Stimulated activated naive B cell treated with anti-CD40 and anti-IgM and Interleukin-4, amounts not matched to agents 10 μg/mL and 1 μg/mL and 100 μg/mL, for 72 hours (primary cell): ENCODE results near the gene LCN15.

ENCODE experiments used
- ATAC-seq, 2 donors: fragments of 150-1000 bp; cut with Tn5 transposase; replicated peaks; 2 replicates each; pipeline ENCODE4 v1.10.0; 2021; ENCODE audit warnings: moderate library complexity in 1 of 2
- DNase-seq: peaks from one replicate; pipeline ENCODE4 v3.0.0; 2021
- H3K27ac Mint-ChIP-seq: one replicate; pipeline ENCODE4 v1.8.0; 2022; ENCODE audit warnings: mild to moderate bottlenecking, mixed read lengths
- H3K27me3 Mint-ChIP-seq, 2 donors: one replicate each; pipeline ENCODE4 v1.8.0; 2022; ENCODE audit warnings: mixed read lengths in 2 of 2
- H3K36me3 Mint-ChIP-seq, 2 donors: one replicate each; pipeline ENCODE4 v1.8.0; 2022; ENCODE audit warnings: mixed read lengths in 2 of 2, mild to moderate bottlenecking in 1 of 2
- H3K4me1 Mint-ChIP-seq, 2 donors: one replicate each; pipeline ENCODE4 v1.8.0; 2022; ENCODE audit warnings: mixed read lengths in 2 of 2, mild to moderate bottlenecking in 1 of 2
- H3K4me3 Mint-ChIP-seq, 2 donors: one replicate each; pipeline ENCODE4 v1.8.0; 2022; ENCODE audit warnings: mild to moderate bottlenecking in 2 of 2, mixed read lengths in 2 of 2, moderate library complexity in 1 of 2
- H3K9me3 Mint-ChIP-seq, 2 donors: one replicate each; pipeline ENCODE4 v1.8.0; 2022; ENCODE audit warnings: mixed read lengths in 2 of 2, mild to moderate bottlenecking in 1 of 2

Gene LCN15

GRCh38 chr9:136748666-136749611 lies 15.4 kb downstream of the LCN15 start:
- ATAC-seq (peak; percentile 34 to 58), DNase-seq (no peak)
- H3K36me3 Mint-ChIP-seq = peaks cover 2 to 16% of the 10 kb centered on the region in 2 donors

GRCh38 chr9:136748201-136748600 lies 16.1 kb downstream of the LCN15 start, which contains the start of gene LCN6:
TSS of gene LCN6 (minus strand) at chr9:136748525. CDS start at chr9:136748483, 42 bp downstream.
- peaks cover 2 to 16% of the 10 kb centered on the region in 2 donors for H3K36me3 Mint-ChIP-seq
- H3K4me1 Mint-ChIP-seq = peaks cover 39 to 55% of the 10 kb centered on the region in 2 donors
- peaks cover 4 to 21% of the 10 kb centered on the region in 2 donors for H3K9me3 Mint-ChIP-seq
- peak in 1 of 2 donors; percentile 11 for ATAC-seq
- H3K27me3 Mint-ChIP-seq = no peaks in the 10 kb centered on the region
- H3K4me3 Mint-ChIP-seq = peak within 1 kb of the TSS; percentile 22 to 31
- DNase-seq = no peak
- H3K27ac Mint-ChIP-seq = peak within 1 kb of the TSS; percentile 85

More at GRCh38 chr9:136748666-136749611, 15.4 kb downstream of the LCN15 start:
- peak overlapping the region; percentile 22 to 31 for H3K4me3 Mint-ChIP-seq
- H3K4me1 Mint-ChIP-seq = peaks cover 34 to 48% of the 10 kb centered on the region in 2 donors
- peak overlapping the region; percentile 85 for H3K27ac Mint-ChIP-seq
- no peaks in the 10 kb centered on the region for H3K27me3 Mint-ChIP-seq
- H3K9me3 Mint-ChIP-seq = peaks cover 4 to 21% of the 10 kb centered on the region in 2 donors

DNA sequence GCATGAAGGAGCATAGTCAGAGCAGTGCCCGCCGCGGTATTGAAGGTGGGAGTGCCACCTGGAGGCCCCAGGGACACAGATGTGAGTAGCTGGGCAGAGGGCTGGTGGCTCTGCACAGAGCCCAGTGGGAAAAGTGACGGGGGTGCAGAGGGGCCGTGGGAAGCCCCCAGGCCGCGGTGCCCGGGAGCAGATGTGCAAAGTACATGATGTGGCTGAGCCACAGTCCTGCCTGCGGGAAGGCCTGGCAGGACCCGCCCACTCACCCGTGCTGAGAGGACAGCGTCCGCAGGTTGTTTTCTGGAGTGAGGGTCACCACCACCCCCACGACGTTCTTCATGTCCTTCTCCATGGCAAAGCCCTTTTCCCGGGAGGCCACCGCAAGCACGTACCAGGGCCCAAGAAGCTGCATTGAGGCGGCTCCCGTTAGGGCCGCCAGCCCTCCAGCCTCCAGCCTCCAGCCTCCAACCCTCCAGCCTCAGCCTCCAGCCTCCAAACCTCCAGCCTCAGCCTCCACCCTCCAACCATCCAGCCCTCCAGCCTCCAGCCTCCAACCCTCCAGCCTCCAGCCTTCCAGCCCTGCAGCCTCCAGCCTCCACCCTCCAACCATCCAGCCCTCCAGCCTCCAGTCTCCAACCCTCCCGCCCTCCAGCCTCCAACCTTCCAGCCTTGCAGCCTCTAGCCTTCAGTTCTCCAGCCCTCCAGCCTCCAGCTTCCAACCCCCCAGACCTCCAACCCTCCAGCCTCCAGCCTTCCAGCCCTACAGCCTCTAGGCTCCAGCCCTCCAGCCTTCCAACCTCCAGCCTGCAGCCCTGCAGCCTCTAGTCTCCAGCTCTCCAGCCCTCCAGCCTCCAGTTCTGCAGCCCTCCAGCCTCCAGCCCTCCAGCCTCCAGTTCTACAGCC lies 16.9 kb downstream of the LCN15 start:
- peaks cover 0 to 9% of the 10 kb centered on the region in 2 donors for H3K36me3 Mint-ChIP-seq
- H3K4me3 Mint-ChIP-seq = no peak overlapping the region
- peaks cover 46 to 63% of the 10 kb centered on the region in 2 donors for H3K4me1 Mint-ChIP-seq

DNA sequence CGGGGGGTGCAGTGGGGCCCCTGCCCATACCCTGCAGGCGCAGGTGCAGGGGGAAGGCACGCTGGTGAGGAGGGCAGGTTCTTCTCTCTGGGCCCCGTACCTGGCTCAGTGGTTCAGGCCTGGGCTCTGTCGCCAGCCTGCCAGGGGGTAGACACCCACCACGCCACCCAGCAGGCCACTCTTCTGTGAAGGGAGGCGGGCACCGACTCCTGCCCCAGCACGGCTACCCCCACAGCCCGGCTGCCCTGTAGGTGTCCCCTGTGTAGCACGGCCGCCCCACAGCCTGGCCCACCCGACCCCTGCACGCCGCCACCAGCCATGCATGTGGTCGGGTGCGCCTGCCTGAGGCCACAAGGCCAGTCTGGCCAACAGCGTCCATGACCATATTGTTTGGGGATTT lies 17.7 kb downstream of the LCN15 start:
- H3K4me3 Mint-ChIP-seq = no peak overlapping the region
- peaks cover 0 to 4% of the 10 kb centered on the region in 2 donors for H3K36me3 Mint-ChIP-seq
- H3K9me3 Mint-ChIP-seq = peaks cover 0 to 9% of the 10 kb centered on the region in 2 donors
- DNase-seq (no peak), ATAC-seq (no peak)
- H3K27me3 Mint-ChIP-seq = no peaks in the 10 kb centered on the region
- no peak overlapping the region for H3K27ac Mint-ChIP-seq
- peaks cover 51 to 71% of the 10 kb centered on the region in 2 donors for H3K4me1 Mint-ChIP-seq

More for the DNA sequence above, 16.9 kb downstream of the LCN15 start:
- no peak for DNase-seq
- Mint-ChIP-seq H3K27ac (peak overlapping the region; percentile 81), H3K9me3 (peaks cover 1 to 17% of the 10 kb centered on the region in 2 donors), H3K27me3 (no peaks in the 10 kb centered on the region)
- ATAC-seq = no peak

DNA sequence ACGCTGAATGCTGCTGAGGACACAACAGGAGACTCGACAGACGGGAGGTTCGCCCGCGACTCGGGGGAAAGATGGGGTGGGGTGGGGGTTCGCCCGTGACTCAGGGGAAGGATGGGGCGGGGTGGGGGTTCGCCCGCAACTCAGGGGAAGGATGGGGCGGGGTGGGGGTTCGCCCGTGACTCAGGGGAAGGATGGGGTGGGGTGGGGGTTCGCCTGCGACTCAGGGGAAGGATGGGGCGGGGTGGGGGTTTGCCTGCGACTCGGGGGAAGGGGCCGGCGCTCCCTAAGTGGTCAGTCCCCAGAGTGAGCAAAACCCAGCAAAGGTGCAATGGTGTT lies 18.2 kb downstream of the LCN15 start:
- no peaks in the 10 kb centered on the region for H3K27me3 Mint-ChIP-seq
- DNase-seq (no peak), ATAC-seq (no peak)
- H3K4me3 Mint-ChIP-seq = no peak overlapping the region
- H3K4me1 Mint-ChIP-seq = peaks cover 55 to 75% of the 10 kb centered on the region in 2 donors
- peaks cover 0 to 7% of the 10 kb centered on the region in 2 donors for H3K9me3 Mint-ChIP-seq
- H3K27ac Mint-ChIP-seq = no peak overlapping the region
- peaks cover 0 to 4% of the 10 kb centered on the region in 2 donors for H3K36me3 Mint-ChIP-seq

- peaks cover 0 to 2% of the 10 kb centered on the region in 2 donors for H3K36me3 Mint-ChIP-seq
- H3K27ac Mint-ChIP-seq = no peak overlapping the region
- ATAC-seq (no peak), DNase-seq (no peak)
- H3K27me3 Mint-ChIP-seq = no peaks in the 10 kb centered on the region
- H3K4me1 Mint-ChIP-seq = peaks cover 55 to 75% of the 10 kb centered on the region in 2 donors
- H3K9me3 Mint-ChIP-seq = peaks cover 0 to 1% of the 10 kb centered on the region in 2 donors
- H3K4me3 Mint-ChIP-seq = no peak overlapping the region
These were observed 18.7 kb downstream of the LCN15 start for GRCh38 chr9:136745389-136746154.

GRCh38 chr9:136744773-136745172 lies 19.5 kb downstream of the LCN15 start:
- Mint-ChIP-seq H3K9me3 (no peaks in the 10 kb centered on the region), H3K36me3 (peaks cover 0 to 1% of the 10 kb centered on the region in 2 donors), H3K4me3 (no peak overlapping the region), H3K27me3 (no peaks in the 10 kb centered on the region), H3K27ac (peak overlapping the region; percentile 54), H3K4me1 (peaks cover 56 to 72% of the 10 kb centered on the region in 2 donors)
- ATAC-seq (no peak), DNase-seq (no peak)

- H3K4me3 Mint-ChIP-seq = peak overlapping the region in 1 of 2 donors; percentile 14
These were observed 20.6 kb downstream of the LCN15 start for GRCh38 chr9:136743639-136744211.

DNA sequence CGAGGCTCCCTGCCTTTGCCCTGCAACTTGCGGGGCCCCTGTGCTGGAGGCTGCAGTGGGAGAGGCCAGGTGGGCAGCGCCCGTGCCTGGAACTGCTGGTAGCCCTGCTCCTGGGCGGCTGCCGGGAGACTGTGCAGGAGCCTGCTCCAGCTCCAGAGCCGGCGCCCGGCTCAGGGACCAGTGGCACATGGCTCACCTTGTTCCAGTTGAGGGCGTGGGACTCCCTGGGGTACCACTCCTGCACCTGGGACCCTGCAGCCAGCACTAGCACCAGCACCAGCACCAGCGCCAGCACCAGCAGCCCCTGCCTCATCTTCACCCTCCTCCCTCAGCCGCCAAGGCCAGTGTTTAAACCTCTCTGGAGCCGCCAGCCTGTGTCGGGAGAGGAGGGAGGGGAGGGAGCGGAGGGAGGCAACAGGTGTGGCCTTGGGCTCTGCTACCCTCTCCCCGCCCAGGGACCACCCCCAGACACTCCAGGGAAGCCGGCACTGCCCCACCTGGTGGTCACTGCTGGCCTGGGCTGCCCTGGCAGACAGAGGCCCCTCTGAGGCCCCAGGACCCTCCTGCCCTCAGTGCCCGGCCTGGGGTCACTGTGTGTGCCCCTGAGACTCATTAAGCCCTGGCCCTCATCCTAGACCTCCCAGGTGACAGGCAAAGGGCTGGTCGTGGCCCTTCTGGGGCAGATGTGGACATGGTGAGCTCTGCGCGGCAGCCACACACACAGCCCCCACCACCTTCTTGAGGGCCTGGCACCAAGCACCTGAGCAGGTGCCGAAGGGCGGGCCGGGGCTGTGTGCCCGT lies 21.5 kb downstream of the LCN15 start, which contains the start of gene LCN10:
Gene LCN10, minus strand, starts transcription at position 350 of the 801 bp plus-strand sequence. Its CDS starts 37 bp downstream, at position 313.
- H3K27ac Mint-ChIP-seq = peak within 1 kb of the TSS; percentile 93
- ATAC-seq = peak; percentile 6 to 18

More at GRCh38 chr9:136743639-136744211, 20.6 kb downstream of the LCN15 start:
- Mint-ChIP-seq H3K36me3 (peaks cover 6 to 7% of the 10 kb centered on the region in 2 donors), H3K9me3 (no peaks in the 10 kb centered on the region), H3K27me3 (no peaks in the 10 kb centered on the region), H3K27ac (peak overlapping the region; percentile 10), H3K4me1 (peaks cover 49 to 70% of the 10 kb centered on the region in 2 donors)
- no peak for ATAC-seq
- no peak for DNase-seq

DNA sequence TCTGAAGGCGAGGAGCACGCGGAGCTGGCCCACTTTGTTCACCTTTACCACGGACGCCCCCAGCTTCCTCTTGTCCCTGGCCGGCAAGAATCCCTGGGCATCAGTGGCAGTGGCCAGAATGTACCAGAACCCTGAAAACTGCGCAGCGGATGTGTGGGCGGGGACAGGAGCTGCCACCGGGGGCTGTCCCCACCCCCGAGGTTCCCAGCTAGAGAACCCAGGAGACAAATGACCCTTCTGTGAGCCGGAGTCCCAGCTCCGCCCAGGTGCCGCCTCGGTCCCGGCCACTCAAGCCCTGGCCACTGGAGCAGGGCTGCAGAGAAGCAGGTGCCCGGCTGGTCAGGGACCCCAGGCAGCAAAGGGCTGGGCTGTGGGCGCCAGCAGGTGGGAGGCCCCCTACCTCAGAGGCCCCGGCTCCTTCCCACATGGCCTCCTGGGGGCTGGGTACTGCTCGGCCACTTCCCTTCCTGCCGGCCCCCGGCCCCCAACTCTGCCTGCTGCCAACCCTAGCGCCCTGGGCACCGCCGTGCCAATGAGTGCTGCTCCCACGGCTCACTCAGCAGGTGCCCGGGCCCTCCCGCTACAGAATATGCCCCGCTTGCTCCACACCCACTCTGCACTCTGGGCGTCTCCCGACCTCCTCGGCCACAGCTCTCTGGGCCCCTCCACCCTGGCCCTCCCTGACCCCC lies 22.3 kb downstream of the LCN15 start:
- DNase-seq (peak; percentile 74), ATAC-seq (peak; percentile 67 to 69)
- peak overlapping the region; percentile 93 for H3K27ac Mint-ChIP-seq

More for the DNA sequence above, 21.5 kb downstream of the LCN15 start, which contains the start of gene LCN10:
- H3K36me3 Mint-ChIP-seq = peaks cover 11 to 15% of the 10 kb centered on the region in 2 donors
- H3K4me1 Mint-ChIP-seq = peaks cover 46 to 67% of the 10 kb centered on the region in 2 donors
- no peak for DNase-seq
- H3K4me3 Mint-ChIP-seq = peak within 1 kb of the TSS; percentile 81 to 85
- no peaks in the 10 kb centered on the region for H3K27me3 Mint-ChIP-seq
- no peaks in the 10 kb centered on the region for H3K9me3 Mint-ChIP-seq

GRCh38 chr9:136740971-136741882 lies 23.1 kb downstream of the LCN15 start:
- Mint-ChIP-seq H3K27me3 (no peaks in the 10 kb centered on the region), H3K4me3 (peak overlapping the region; percentile 81 to 85), H3K27ac (peak overlapping the region; percentile 93)

More for the DNA sequence above, 22.3 kb downstream of the LCN15 start:
- peak overlapping the region; percentile 81 to 85 for H3K4me3 Mint-ChIP-seq
- H3K4me1 Mint-ChIP-seq = peaks cover 45 to 61% of the 10 kb centered on the region in 2 donors
- H3K36me3 Mint-ChIP-seq = peaks cover 11 to 15% of the 10 kb centered on the region in 2 donors
- H3K9me3 Mint-ChIP-seq = no peaks in the 10 kb centered on the region
- H3K27me3 Mint-ChIP-seq = no peaks in the 10 kb centered on the region

More at GRCh38 chr9:136740971-136741882, 23.1 kb downstream of the LCN15 start:
- Mint-ChIP-seq H3K9me3 (no peaks in the 10 kb centered on the region), H3K4me1 (peaks cover 42 to 57% of the 10 kb centered on the region in 2 donors), H3K36me3 (peaks cover 11 to 15% of the 10 kb centered on the region in 2 donors)
- peak; percentile 35 to 38 for ATAC-seq
- DNase-seq = no peak
